Measurements from ENCODE around the gene OPA1. TPM values are rescaled to one million over a fixed set of nuclear protein-coding genes. Genes with fewer than 3 reads are reported as not detected.
A peak's percentile ranks its signal among the peaks of the same experiment; 100 is the strongest.

Gene OPA1
- total and polyA plus RNA-seq, 2 of the 13 experiments (the other 11 are each of a cell fraction or from before 2014, with no cell fraction given): 26.7 to 78.5 TPM

- TF ChIP-seq CENPT (CRISPR knock-in tag; IDR thresholded peaks at IDR 0.05; ENCODE audit: low read depth): no peak
- no peak for TF ChIP-seq ETV6 (CRISPR knock-in tag; conservative IDR thresholded peaks at IDR 0.05)
- TF ChIP-seq ZNF891 (CRISPR knock-in tag; IDR thresholded peaks at IDR 0.05): no peak
- peak; percentile 34; the same call in 1 of the 2 replicates for TF ChIP-seq BCL6 (CRISPR knock-in tag; IDR thresholded peaks at IDR 0.05)
- peak; percentile 25; the same call in 1 of the 2 replicates for TF ChIP-seq SAP130 (CRISPR knock-in tag; IDR thresholded peaks at IDR 0.05; ENCODE audit: low read depth)
- TF ChIP-seq KLF11 (CRISPR knock-in tag; IDR thresholded peaks at IDR 0.05): no peak
- TF ChIP-seq ZNF20 (CRISPR knock-in tag; IDR thresholded peaks at IDR 0.05): no peak
- no peak for TF ChIP-seq ATF7-NPFF (CRISPR knock-in tag; IDR thresholded peaks at IDR 0.05; ENCODE audit: low read depth)
- TF ChIP-seq MLX (CRISPR knock-in tag; IDR thresholded peaks at IDR 0.05): no peak
- TF ChIP-seq ZNF777 (CRISPR knock-in tag; IDR thresholded peaks at IDR 0.05): no peak
- TF ChIP-seq ZNF703 (CRISPR knock-in tag; IDR thresholded peaks at IDR 0.05; ENCODE audit: borderline replicate concordance): no peak
- TF ChIP-seq ZNF672 (CRISPR knock-in tag; IDR thresholded peaks at IDR 0.05): no peak
- TF ChIP-seq ZNF530 (CRISPR knock-in tag; IDR thresholded peaks at IDR 0.05; ENCODE audit: low read depth): no peak
- TF ChIP-seq ZNF414 (CRISPR knock-in tag; IDR thresholded peaks at IDR 0.05): no peak
- no peak for TF ChIP-seq ZBTB39 (CRISPR knock-in tag; IDR thresholded peaks at IDR 0.05)
- TF ChIP-seq FOXA3 (CRISPR knock-in tag; IDR thresholded peaks at IDR 0.05): peak; percentile 31; the same call in 1 of the 2 replicates
- no peak for TF ChIP-seq ZSCAN20 (CRISPR knock-in tag; IDR thresholded peaks at IDR 0.05; ENCODE audit: borderline replicate concordance)
- TF ChIP-seq ZNF644 (CRISPR knock-in tag; IDR thresholded peaks at IDR 0.05; ENCODE audit: low read depth): no peak
- no peak for TF ChIP-seq ZNF749 (CRISPR knock-in tag; IDR thresholded peaks at IDR 0.05; ENCODE audit: borderline replicate concordance)
- no peak for TF ChIP-seq RFXAP (CRISPR knock-in tag; IDR thresholded peaks at IDR 0.05; ENCODE audit: borderline replicate concordance)
- TF ChIP-seq KDM4B (CRISPR knock-in tag; IDR thresholded peaks at IDR 0.05): no peak
- TF ChIP-seq ETV5 (CRISPR knock-in tag; IDR thresholded peaks at IDR 0.05; ENCODE audit: borderline replicate concordance): peak; percentile 33; the same call in 1 of the 2 replicates
- TF ChIP-seq ZNF160 (CRISPR knock-in tag; IDR thresholded peaks at IDR 0.05): no peak
- TF ChIP-seq ZC3H13 (CRISPR knock-in tag; IDR thresholded peaks at IDR 0.05): no peak
- TF ChIP-seq ZNF609 (CRISPR knock-in tag; IDR thresholded peaks at IDR 0.05; ENCODE audit: borderline replicate concordance): peak; percentile 35; the same call in 1 of the 2 replicates
These were observed 126.7 kb downstream of the OPA1 start (continued) for GRCh38 chr3:193719735-193720134.
